T-cell (primary cell): ENCODE measurements around the gene ELP2. TPM values are rescaled to one million over a fixed set of nuclear protein-coding genes. Genes with fewer than 3 reads are reported as not detected.
"Not testable (repeated sequence)": the region's sequence is repeated elsewhere in the genome, so short reads cannot be mapped to it uniquely, and the experiment has no call there.

Experiments used
- ATAC-seq, 4 experiments: fragments of 200-7000 bp in 3 of 4; fragments of 150-1000 bp in 1 of 4; cut with Tn5 transposase; replicated peaks in 1 of 4; 1 replicate in 3 of 4; 2 replicates in 1 of 4; pipeline ENCODE4 v1.10.0; 2021; ENCODE audit warnings: moderate library complexity in 3 of 4, mild to moderate bottlenecking in 2 of 4, moderate number of reproducible peaks in 1 of 4
- CTCF ChIA-PET, 2 donors: fragments of 300-600 bp; sonication (Branson Sonifier 250); formaldehyde crosslinking; loops; one replicate each; lab custom pipeline; 2022; ENCODE audit warnings: antibody characterized with exemption in 2 of 2; lab: Charles Lee
- POLR2A ChIA-PET, 2 donors: fragments of 300-600 bp; sonication (Branson Sonifier 250); formaldehyde crosslinking; loops; one replicate each; lab custom pipeline; 2022; ENCODE audit warnings: antibody characterized with exemption in 2 of 2; lab: Charles Lee
- DNase-seq, 35 experiments: peaks; one replicate each; pipeline versions ENCODE4 v3.0.0 to v3.0.0-alpha.2; 2013 to 2023
- H3K27ac ChIP-seq: one replicate; pipeline ENCODE4 v1.5.1; 2013; ENCODE audit warnings: low read length
- H3K27me3 ChIP-seq, 2 experiments: replicated peaks in 1 of 2; 1 replicate in 1 of 2; 2 replicates in 1 of 2; pipeline versions ENCODE4 v1.6.1 to v1.7.0; 2013; ENCODE audit warnings: low read length in 1 of 2, mixed read lengths in 1 of 2; ENCODE audit not compliant: control insufficient read depth in 2 of 2, insufficient read depth in 2 of 2; ENCODE audit errors: extremely low read depth in 1 of 2
- H3K36me3 ChIP-seq, 2 donors: 1 replicate in 1 of 2; 2 replicates in 1 of 2; pipeline versions ENCODE4 v1.6.1 to v1.7.0; 2013; ENCODE audit warnings: low read length in 1 of 2; ENCODE audit not compliant: control insufficient read depth in 2 of 2, insufficient read depth in 1 of 2; ENCODE audit errors: extremely low read depth in 1 of 2
- H3K4me1 ChIP-seq, 2 experiments: 1 replicate in 1 of 2; 2 replicates in 1 of 2; pipeline versions ENCODE4 v1.6.1 to v1.7.0; 2013; ENCODE audit warnings: low read length in 2 of 2, mixed read lengths in 1 of 2; ENCODE audit not compliant: insufficient read depth in 2 of 2, control insufficient read depth in 1 of 2; ENCODE audit errors: extremely low read depth in 1 of 2
- H3K4me3 ChIP-seq, 2 donors: 1 replicate in 1 of 2; 2 replicates in 1 of 2; pipeline versions ENCODE4 v1.5.1 to v1.7.0; 2013; ENCODE audit warnings: mild to moderate bottlenecking in 2 of 2, low read length in 1 of 2, moderate library complexity in 1 of 2; ENCODE audit not compliant: control insufficient read depth in 1 of 2; ENCODE audit errors: extremely low read depth in 1 of 2
- H3K9me3 ChIP-seq: 2 replicates; pipeline ENCODE4 v1.7.0; 2013
- H3K27ac Mint-ChIP-seq, 2 donors: one replicate each; pipeline ENCODE4 v1.8.0; 2020 to 2021; ENCODE audit warnings: mild to moderate bottlenecking in 2 of 2, mixed read lengths in 2 of 2
- H3K27me3 Mint-ChIP-seq, 2 donors: one replicate each; pipeline ENCODE4 v1.8.0; 2021 to 2022; ENCODE audit warnings: mixed read lengths in 2 of 2
- H3K36me3 Mint-ChIP-seq: one replicate; pipeline ENCODE4 v1.8.0; 2021; ENCODE audit warnings: mixed read lengths
- H3K4me1 Mint-ChIP-seq, 3 donors: one replicate each; pipeline ENCODE4 v1.8.0; 2020 to 2022; ENCODE audit warnings: mixed read lengths in 3 of 3, mild to moderate bottlenecking in 1 of 3
- H3K4me3 Mint-ChIP-seq, 3 donors: one replicate each; pipeline ENCODE4 v1.8.0; 2020 to 2022; ENCODE audit warnings: mild to moderate bottlenecking in 3 of 3, mixed read lengths in 3 of 3, moderate library complexity in 3 of 3
- H3K9me3 Mint-ChIP-seq, 3 donors: one replicate each; pipeline ENCODE4 v1.8.0; 2020 to 2022; ENCODE audit warnings: mixed read lengths in 3 of 3
- WGBS: methylation state at CpG from one replicate; pipeline ENCODE4 v1.1.5; 2013; ENCODE audit warnings: missing lambda C conversion rate; ENCODE audit not compliant: insufficient coverage; 5-methylcytosine and 5-hydroxymethylcytosine counted together
- total RNA-seq, 35 experiments: library from RNA in 6 of 35; stranded (reverse) in 6 of 35; fragments of 120-200 nt in 1 of 35; gene quantifications; one replicate each; pipeline versions ENCODE4 v1.2.1 to v1.2.4 and lab custom pipeline; 2013 to 2026

ELP2 gene
- total RNA-seq, 5 donors from 2014 or later (not counting 1 experiment from before 2014, with no cell fraction given) = 109 to 156 (median 150) TPM

DNA sequence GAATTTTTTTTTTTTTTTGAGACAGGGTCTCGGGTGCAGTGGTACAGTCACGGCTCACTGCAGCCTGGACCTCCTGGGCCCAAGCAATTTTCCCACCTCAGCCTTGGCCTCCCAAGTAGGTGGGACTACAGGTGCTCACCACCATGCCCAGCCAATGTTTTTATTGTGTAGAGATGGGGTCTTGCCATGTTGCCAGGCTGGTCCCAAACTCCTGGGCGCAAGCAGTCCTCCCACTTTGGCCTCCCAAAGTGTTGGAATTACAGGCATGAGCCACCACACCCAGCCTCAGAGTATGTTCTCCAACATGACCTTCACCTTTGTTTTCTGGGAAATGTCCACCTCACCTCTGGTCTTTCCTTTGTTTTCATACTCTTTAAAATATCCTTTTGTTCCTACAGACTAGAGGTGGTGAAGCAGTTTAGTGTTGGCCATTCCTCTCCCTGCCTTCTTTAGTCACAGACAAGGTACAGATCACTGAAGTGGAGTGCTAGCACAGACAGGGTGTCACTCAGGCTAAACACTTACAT lies 38.1 kb downstream of the ELP2 start:
- H3K27me3 ChIP-seq = no peaks in the 10 kb centered on the region
- no peaks in the 10 kb centered on the region for H3K4me1 ChIP-seq
- no peak overlapping the region for H3K4me3 ChIP-seq
- Mint-ChIP-seq H3K4me3 (no peak overlapping the region), H3K9me3 (no peaks in the 10 kb centered on the region), H3K36me3 (peaks cover 59% of the 10 kb centered on the region), H3K27ac (no peak overlapping the region), H3K4me1 (peaks cover 0 to 1% (median 0%) of the 10 kb centered on the region in 3 donors), H3K27me3 (no peaks in the 10 kb centered on the region)
- no peak for ATAC-seq
- POLR2A ChIA-PET = interaction anchor here in 1 of 2 donors (0.6 to 0.7 kb wide), 2 partner anchors 162 to 1001 kb away, joined by 3 to 4 read pairs; no protein-coding TSS in a partner anchor
- no peak overlapping the region for H3K27ac ChIP-seq
- CTCF ChIA-PET = no interaction called here
- DNase-seq = no peak
- H3K9me3 ChIP-seq = no peaks in the 10 kb centered on the region
- peaks cover 19 to 79% of the 10 kb centered on the region in 2 donors for H3K36me3 ChIP-seq
- no CpG with 5 or more reads among the region's 3 CpGs for WGBS

DNA sequence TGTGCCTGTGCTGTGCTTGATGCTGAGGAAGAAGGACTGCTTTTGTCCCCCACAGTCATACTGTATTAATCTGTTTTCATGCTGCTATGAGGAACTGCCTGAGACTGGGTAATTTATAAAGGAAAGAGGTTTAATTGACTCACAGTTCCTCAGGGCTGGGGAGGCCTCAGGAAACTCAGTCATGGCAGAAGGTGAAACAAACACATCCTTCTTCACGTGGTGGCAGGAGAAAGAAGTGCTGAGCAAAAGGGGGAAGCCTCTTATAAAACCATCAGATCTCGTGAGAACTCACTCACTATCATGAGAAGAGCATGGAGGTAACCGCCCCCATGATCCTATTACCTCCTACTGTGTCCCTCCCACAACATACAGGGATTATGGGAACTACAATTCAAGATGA lies 38.6 kb downstream of the ELP2 start:
- H3K4me1 ChIP-seq, DNase-seq, ATAC-seq, H3K27me3 Mint-ChIP-seq, H3K27ac Mint-ChIP-seq, H3K9me3 Mint-ChIP-seq, H3K9me3 ChIP-seq, H3K4me3 ChIP-seq, H3K27ac ChIP-seq, CTCF ChIA-PET, H3K4me3 Mint-ChIP-seq, H3K27me3 ChIP-seq, H3K4me1 Mint-ChIP-seq, POLR2A ChIA-PET: not testable (repeated sequence)
- WGBS = no CpG with 5 or more reads among the region's 3 CpGs
- peaks cover 20 to 79% of the 10 kb centered on the region in 2 donors for H3K36me3 ChIP-seq
- peaks cover 54% of the 10 kb centered on the region for H3K36me3 Mint-ChIP-seq

DNA sequence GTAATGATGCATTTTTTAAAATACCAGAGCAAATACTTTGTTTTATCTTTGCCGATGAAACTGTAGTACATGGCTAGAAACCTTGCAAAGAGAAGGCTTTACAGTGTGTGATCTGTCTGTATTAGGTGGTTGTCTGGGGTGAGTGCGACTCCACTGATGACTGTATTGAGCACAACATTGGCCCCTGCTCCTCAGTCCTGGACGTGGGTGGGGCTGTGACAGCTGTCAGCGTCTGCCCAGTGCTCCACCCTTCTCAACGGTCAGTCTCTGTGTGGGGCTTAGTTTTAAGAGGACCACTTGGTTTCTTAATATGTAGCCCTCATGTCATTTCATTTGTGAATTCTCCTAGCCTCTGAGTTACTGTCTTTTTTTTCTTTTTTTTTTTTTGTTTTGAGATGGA lies 40.2 kb downstream of the ELP2 start:
- ChIA-PET POLR2A (no interaction called here), CTCF (no interaction called here)
- Histone ChIP-seq H3K9me3 (no peaks in the 10 kb centered on the region), H3K36me3 (peaks cover 23 to 81% of the 10 kb centered on the region in 2 donors), H3K4me1 (no peaks in the 10 kb centered on the region), H3K4me3 (no peak overlapping the region), H3K27me3 (no peaks in the 10 kb centered on the region), H3K27ac (no peak overlapping the region)
- H3K27ac Mint-ChIP-seq = no peak overlapping the region
- 96% methylated on average over 4 of the region's 5 CpGs for WGBS
- H3K9me3 Mint-ChIP-seq = no peaks in the 10 kb centered on the region
- no peak for DNase-seq
- no peaks in the 10 kb centered on the region for H3K27me3 Mint-ChIP-seq
- no peak for ATAC-seq
- peaks cover 48% of the 10 kb centered on the region for H3K36me3 Mint-ChIP-seq
- no peak overlapping the region for H3K4me3 Mint-ChIP-seq
- no peaks in the 10 kb centered on the region for H3K4me1 Mint-ChIP-seq

DNA sequence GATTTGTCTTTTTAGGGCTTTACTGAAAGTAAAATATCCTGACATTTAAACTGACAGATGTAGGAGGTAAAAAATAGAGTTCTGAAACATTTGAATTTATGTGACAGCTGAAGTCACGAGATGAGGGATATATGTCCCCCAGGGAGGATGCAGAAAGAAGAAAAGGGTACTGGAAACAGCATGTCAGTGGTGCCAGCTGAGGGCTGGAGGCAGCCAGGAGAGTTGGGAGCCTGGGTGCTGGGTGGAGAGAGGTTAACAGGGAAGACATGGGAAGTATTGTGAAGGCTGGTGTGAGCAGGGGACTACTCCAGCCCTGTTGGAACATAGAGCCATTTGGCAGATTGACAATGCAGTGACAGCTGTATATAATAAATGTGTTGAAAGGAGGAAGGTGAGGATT lies 45.8 kb downstream of the ELP2 start:
- Mint-ChIP-seq H3K27ac (no peak overlapping the region), H3K4me1 (peaks cover 6 to 18% (median 14%) of the 10 kb centered on the region in 3 donors), H3K4me3 (no peak overlapping the region), H3K36me3 (peaks cover 48% of the 10 kb centered on the region), H3K27me3 (no peaks in the 10 kb centered on the region), H3K9me3 (no peaks in the 10 kb centered on the region)
- DNase-seq (no peak), ATAC-seq (no peak)
- ChIA-PET POLR2A (interaction anchor here in 1 of 2 donors (0.6 kb wide), 1 partner anchor 28 kb away, joined by 3 read pairs; no protein-coding TSS in a partner anchor), CTCF (no interaction called here)
- Histone ChIP-seq H3K4me3 (no peak overlapping the region), H3K27me3 (no peaks in the 10 kb centered on the region), H3K36me3 (peaks cover 23 to 54% of the 10 kb centered on the region in 2 donors), H3K27ac (no peak overlapping the region), H3K9me3 (no peaks in the 10 kb centered on the region), H3K4me1 (no peaks in the 10 kb centered on the region)
- 93% methylated on average over 1 of the region's 1 CpG for WGBS

DNA sequence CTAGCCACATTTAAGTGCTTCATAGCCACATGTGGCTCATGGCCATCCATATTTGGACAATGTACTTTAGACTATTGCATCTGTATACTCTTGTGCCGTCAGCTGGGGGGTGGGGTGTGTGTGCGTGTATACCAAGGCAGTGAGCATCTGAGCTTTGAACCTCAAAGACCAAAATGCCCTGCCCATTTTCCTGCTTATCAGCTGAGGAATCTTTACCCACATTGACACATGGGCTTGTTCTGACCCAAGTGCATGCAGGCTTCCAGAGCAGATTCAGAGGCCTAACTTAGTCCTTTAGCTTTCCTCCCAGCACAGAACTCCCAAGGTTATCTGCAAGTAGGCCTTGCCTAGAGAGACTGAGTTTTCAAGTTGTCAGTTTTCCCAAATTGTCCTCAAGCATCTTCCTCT lies 46.5 kb downstream of the ELP2 start:
- ChIA-PET POLR2A (no interaction called here), CTCF (no interaction called here)
- Mint-ChIP-seq H3K27ac (no peak overlapping the region), H3K9me3 (no peaks in the 10 kb centered on the region), H3K27me3 (no peaks in the 10 kb centered on the region), H3K4me1 (peaks cover 6 to 21% (median 14%) of the 10 kb centered on the region in 3 donors), H3K36me3 (peaks cover 43% of the 10 kb centered on the region), H3K4me3 (no peak overlapping the region)
- Histone ChIP-seq H3K9me3 (no peaks in the 10 kb centered on the region), H3K4me1 (no peaks in the 10 kb centered on the region), H3K36me3 (peaks cover 17 to 48% of the 10 kb centered on the region in 2 donors), H3K27me3 (no peaks in the 10 kb centered on the region), H3K27ac (no peak overlapping the region), H3K4me3 (no peak overlapping the region)
- no peak for ATAC-seq
- WGBS = no CpG with 5 or more reads among the region's 2 CpGs
- DNase-seq = no peak

DNA sequence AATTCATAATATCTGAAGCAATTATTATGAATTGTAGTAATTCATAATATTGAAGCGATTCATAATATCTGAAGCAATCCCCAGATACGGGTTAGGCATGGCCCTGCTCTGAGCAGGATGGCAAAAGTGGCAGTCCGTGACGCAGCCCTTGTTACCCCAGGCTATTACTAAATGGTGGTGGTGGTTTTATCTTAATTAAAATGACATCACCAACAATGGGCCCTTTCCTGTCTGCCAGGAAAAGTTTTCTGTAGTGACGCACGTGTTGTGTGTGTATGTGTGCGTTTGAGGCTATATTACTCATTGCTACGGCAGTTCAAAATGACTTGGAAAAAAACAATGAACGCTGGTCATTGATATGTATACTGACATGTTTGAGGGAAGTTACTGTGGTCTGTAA lies 47.0 kb downstream of the ELP2 start:
- ChIA-PET POLR2A (no interaction called here), CTCF (no interaction called here)
- Histone ChIP-seq H3K36me3 (peaks cover 17 to 43% of the 10 kb centered on the region in 2 donors), H3K27me3 (no peaks in the 10 kb centered on the region), H3K27ac (no peak overlapping the region), H3K4me1 (no peaks in the 10 kb centered on the region), H3K4me3 (no peak overlapping the region), H3K9me3 (no peaks in the 10 kb centered on the region)
- 98% methylated on average over 6 of the region's 9 CpGs for WGBS
- DNase-seq (no peak), ATAC-seq (no peak)
- Mint-ChIP-seq H3K36me3 (peaks cover 39% of the 10 kb centered on the region), H3K27me3 (no peaks in the 10 kb centered on the region), H3K4me3 (no peak overlapping the region), H3K4me1 (peaks cover 6 to 21% (median 14%) of the 10 kb centered on the region in 3 donors), H3K27ac (no peak overlapping the region), H3K9me3 (no peaks in the 10 kb centered on the region)
